GM10266 (cell line): ENCODE data around the gene SAYSD1.

Source experiments
- DNase-seq: peaks from one replicate; pipeline ENCODE4 v3.0.0; 2012; ENCODE audit errors: extremely low spot score
- CTCF ChIP-seq: IDR thresholded peaks from 2 replicates; pipeline ENCODE4 v1.5.1; 2012; ENCODE audit warnings: mild to moderate bottlenecking, low read depth; ENCODE audit not compliant: control insufficient read depth, insufficient read depth; ENCODE audit errors: missing control alignments

The SAYSD1 gene

GRCh38 chr6:39128832-39129231 lies 13.8 kb upstream of the SAYSD1 start:
- DNase-seq, result no peak
- no peak for TF ChIP-seq CTCF

- no peak for DNase-seq
- no peak for TF ChIP-seq CTCF
Observed at GRCh38 chr6:39128106-39128505, 13.1 kb upstream of the SAYSD1 start.

- no peak for DNase-seq
- no peak for TF ChIP-seq CTCF
Observed at GRCh38 chr6:39124114-39124513, 9.1 kb upstream of the SAYSD1 start.

GRCh38 chr6:39118921-39119320 lies 3.9 kb upstream of the SAYSD1 start:
- DNase-seq, result no peak
- no peak for TF ChIP-seq CTCF

GRCh38 chr6:39114388-39114703 lies 640 bp downstream of the SAYSD1 start:
- TF ChIP-seq CTCF, result no peak

GRCh38 chr6:39113788-39114187 lies 1.2 kb downstream of the SAYSD1 start:
- TF ChIP-seq CTCF, result no peak
- no peak for DNase-seq

More at GRCh38 chr6:39114388-39114703, 640 bp downstream of the SAYSD1 start:
- DNase-seq, result no peak

GRCh38 chr6:39111280-39111679 lies 3.7 kb downstream of the SAYSD1 start:
- DNase-seq, result no peak
- TF ChIP-seq CTCF, result no peak
